Natural killer cell (primary cell): Measurements from ENCODE around the gene PNMA6F. TPM values are rescaled to one million over a fixed set of nuclear protein-coding genes. Genes with fewer than 3 reads are reported as not detected.
"Not testable (repeated sequence)": the region's sequence is repeated elsewhere in the genome, so short reads cannot be mapped to it uniquely, and the experiment has no call there.

Experiments
- ATAC-seq, 3 donors: fragments of 150-1000 bp in 2 of 3; fragments of 200-7000 bp in 1 of 3; cut with Tn5 transposase; 1 replicate in 1 of 3; 2 replicates in 2 of 3; pipeline ENCODE4 v1.10.0; 2021; ENCODE audit warnings: mild to moderate bottlenecking in 2 of 3, moderate library complexity in 2 of 3
- DNase-seq, 2 donors: peaks; one replicate each; pipeline versions ENCODE4 v3.0.0 to v3.0.0-alpha.2; 2013 to 2021; ENCODE audit warnings: mixed read lengths in 1 of 2
- H3K27ac ChIP-seq: one replicate; pipeline ENCODE4 v1.5.1; 2013; ENCODE audit warnings: mild to moderate bottlenecking, low read length
- H3K27me3 ChIP-seq: one replicate; pipeline ENCODE4 v1.6.1; 2013; ENCODE audit warnings: low read length; ENCODE audit not compliant: control insufficient read depth, insufficient read depth
- H3K36me3 ChIP-seq: one replicate; pipeline ENCODE4 v1.6.1; 2013; ENCODE audit warnings: low read length; ENCODE audit not compliant: control insufficient read depth, insufficient read depth
- H3K4me1 ChIP-seq: one replicate; pipeline ENCODE4 v1.6.1; 2013; ENCODE audit warnings: low read length; ENCODE audit not compliant: control insufficient read depth, insufficient read depth
- H3K4me3 ChIP-seq: one replicate; pipeline ENCODE4 v1.5.1; 2013; ENCODE audit warnings: low read length
- H3K9me3 ChIP-seq: one replicate; pipeline ENCODE4 v1.6.1; 2013; ENCODE audit warnings: low read length; ENCODE audit not compliant: control insufficient read depth, insufficient read depth
- H3K27ac Mint-ChIP-seq, 2 donors: one replicate each; pipeline ENCODE4 v1.8.0; 2022; ENCODE audit warnings: mild to moderate bottlenecking in 2 of 2, mixed read lengths in 2 of 2, moderate library complexity in 1 of 2
- H3K27me3 Mint-ChIP-seq, 2 donors: one replicate each; pipeline ENCODE4 v1.8.0; 2022; ENCODE audit warnings: low read depth in 2 of 2, mixed read lengths in 2 of 2
- H3K36me3 Mint-ChIP-seq: one replicate; pipeline ENCODE4 v1.8.0; 2022; ENCODE audit warnings: mixed read lengths
- H3K4me1 Mint-ChIP-seq, 2 donors: one replicate each; pipeline ENCODE4 v1.8.0; 2022; ENCODE audit warnings: mixed read lengths in 2 of 2
- H3K4me3 Mint-ChIP-seq: one replicate; pipeline ENCODE4 v1.8.0; 2022; ENCODE audit warnings: mild to moderate bottlenecking, moderate library complexity, mixed read lengths
- H3K9me3 Mint-ChIP-seq, 2 donors: one replicate each; pipeline ENCODE4 v1.8.0; 2022; ENCODE audit warnings: mixed read lengths in 2 of 2
- CTCF ChIP-seq: fragments of 200-600 bp; IDR thresholded peaks from one replicate; pipeline ENCODE4 v1.8.0; 2022; ENCODE audit warnings: antibody characterized with exemption
- WGBS: methylation state at CpG from one replicate; pipeline ENCODE4 v1.1.7; 2013; ENCODE audit warnings: missing lambda C conversion rate; ENCODE audit not compliant: insufficient coverage; 5-methylcytosine and 5-hydroxymethylcytosine counted together
- intact Hi-C: fragments of 100-400 bp; cut with micrococcal nuclease; formaldehyde crosslinking; loops from one replicate; pipeline ENCODE4 v1.14.2; 2022
- total RNA-seq, 4 donors: library from RNA; stranded (reverse); fragments of 120-200 nt in 1 of 4; gene quantifications; one replicate each; pipeline versions ENCODE4 v1.2.3 to v1.2.4, GENCODE V29; 2013 to 2022

PNMA6F gene
- total RNA-seq, 3 donors from 2014 or later (not counting 1 experiment from before 2014, with no cell fraction given): not detected

- H3K36me3 ChIP-seq: no peaks in the 10 kb centered on the region
- peaks cover 22 to 47% of the 10 kb centered on the region in 2 donors for H3K27me3 Mint-ChIP-seq
- no peak overlapping the region for H3K27ac Mint-ChIP-seq
- intact Hi-C loops: no loop called here
- no peaks in the 10 kb centered on the region for H3K36me3 Mint-ChIP-seq
- no peaks in the 10 kb centered on the region for H3K9me3 Mint-ChIP-seq
- 88% methylated on average over 3 of the region's 5 CpGs for WGBS
- H3K27ac ChIP-seq: no peak overlapping the region
- H3K9me3 ChIP-seq: no peaks in the 10 kb centered on the region
- TF ChIP-seq CTCF: no peak
- H3K27me3 ChIP-seq: no peaks in the 10 kb centered on the region
- ATAC-seq: no peak
- no peak overlapping the region for H3K4me3 ChIP-seq
- no peak overlapping the region for H3K4me3 Mint-ChIP-seq
- no peaks in the 10 kb centered on the region for H3K4me1 Mint-ChIP-seq
- no peaks in the 10 kb centered on the region for H3K4me1 ChIP-seq
- DNase-seq: no peak
Measured at GRCh38 chrX:153299855-153300254, 21.7 kb downstream of the PNMA6F start.

GRCh38 chrX:153297376-153297775 is 24.2 kb downstream of the PNMA6F start:
- intact Hi-C loops: no loop called here
- no peaks in the 10 kb centered on the region for H3K9me3 ChIP-seq
- ATAC-seq (no peak), DNase-seq (no peak)
- no peak overlapping the region for H3K27ac Mint-ChIP-seq
- 57% methylated on average over 1 of the region's 1 CpG for WGBS
- H3K4me1 ChIP-seq: no peaks in the 10 kb centered on the region
- no peaks in the 10 kb centered on the region for H3K36me3 Mint-ChIP-seq
- no peaks in the 10 kb centered on the region for H3K36me3 ChIP-seq
- H3K4me1 Mint-ChIP-seq: no peaks in the 10 kb centered on the region
- H3K27me3 Mint-ChIP-seq: peaks cover 12 to 29% of the 10 kb centered on the region in 2 donors
- no peaks in the 10 kb centered on the region for H3K9me3 Mint-ChIP-seq
- no peak overlapping the region for H3K4me3 Mint-ChIP-seq
- no peak overlapping the region for H3K4me3 ChIP-seq
- no peak overlapping the region for H3K27ac ChIP-seq
- TF ChIP-seq CTCF: no peak
- H3K27me3 ChIP-seq: no peaks in the 10 kb centered on the region

- H3K36me3 Mint-ChIP-seq, intact Hi-C loops, H3K27ac Mint-ChIP-seq, H3K27ac ChIP-seq, H3K9me3 ChIP-seq, H3K4me1 ChIP-seq, DNase-seq, H3K9me3 Mint-ChIP-seq, H3K4me3 ChIP-seq, H3K4me1 Mint-ChIP-seq, H3K4me3 Mint-ChIP-seq, H3K27me3 ChIP-seq, H3K36me3 ChIP-seq, ATAC-seq: not testable (repeated sequence)
- peaks cover 8 to 16% of the 10 kb centered on the region in 2 donors for H3K27me3 Mint-ChIP-seq
- 71% methylated on average over 2 of the region's 8 CpGs for WGBS
Measured at GRCh38 chrX:153293485-153294071, 28.0 kb downstream of the PNMA6F start.

GRCh38 chrX:153288807-153289206 is 32.8 kb downstream of the PNMA6F start:
- no CpG with 5 or more reads among the region's 2 CpGs for WGBS
- H3K27me3 ChIP-seq, H3K9me3 ChIP-seq, H3K4me3 Mint-ChIP-seq, DNase-seq, ATAC-seq, intact Hi-C loops, H3K36me3 Mint-ChIP-seq, H3K9me3 Mint-ChIP-seq, H3K4me1 Mint-ChIP-seq, H3K27me3 Mint-ChIP-seq, H3K36me3 ChIP-seq, H3K4me1 ChIP-seq, H3K27ac Mint-ChIP-seq, H3K4me3 ChIP-seq, H3K27ac ChIP-seq: not testable (repeated sequence)

- no CpG with 5 or more reads among the region's 8 CpGs for WGBS
- not testable (repeated sequence) for DNase-seq
Measured at GRCh38 chrX:153285678-153286077, 35.9 kb downstream of the PNMA6F start.

GRCh38 chrX:153283982-153284381 is 37.6 kb downstream of the PNMA6F start:
- WGBS: no CpG with 5 or more reads among the region's 8 CpGs
- ATAC-seq, H3K4me3 Mint-ChIP-seq, H3K27me3 Mint-ChIP-seq, H3K4me1 ChIP-seq, H3K36me3 Mint-ChIP-seq, H3K4me1 Mint-ChIP-seq, H3K9me3 Mint-ChIP-seq, intact Hi-C loops, DNase-seq, H3K4me3 ChIP-seq, H3K36me3 ChIP-seq, H3K9me3 ChIP-seq, H3K27me3 ChIP-seq, H3K27ac ChIP-seq, H3K27ac Mint-ChIP-seq: not testable (repeated sequence)

More at GRCh38 chrX:153285678-153286077, 35.9 kb downstream of the PNMA6F start:
- H3K27ac ChIP-seq, H3K27me3 Mint-ChIP-seq, H3K36me3 ChIP-seq, H3K9me3 ChIP-seq, H3K4me3 Mint-ChIP-seq, H3K4me1 ChIP-seq, H3K27me3 ChIP-seq, intact Hi-C loops, H3K4me1 Mint-ChIP-seq, H3K9me3 Mint-ChIP-seq, H3K27ac Mint-ChIP-seq, ATAC-seq, H3K4me3 ChIP-seq, H3K36me3 Mint-ChIP-seq: not testable (repeated sequence)

- intact Hi-C loops, DNase-seq: not testable (repeated sequence)
Measured at GRCh38 chrX:153281784-153282183, 39.8 kb downstream of the PNMA6F start.

More at GRCh38 chrX:153281784-153282183, 39.8 kb downstream of the PNMA6F start:
- H3K27me3 Mint-ChIP-seq, H3K27me3 ChIP-seq, ATAC-seq, H3K4me1 Mint-ChIP-seq, H3K27ac ChIP-seq, H3K9me3 Mint-ChIP-seq, H3K4me1 ChIP-seq, H3K9me3 ChIP-seq, H3K36me3 ChIP-seq, H3K36me3 Mint-ChIP-seq, H3K4me3 ChIP-seq, H3K27ac Mint-ChIP-seq, H3K4me3 Mint-ChIP-seq: not testable (repeated sequence)
- no CpG with 5 or more reads among the region's 3 CpGs for WGBS
